HL-60 (cell line): ENCODE results near the gene PKP4.

Experiments used
- DNase-seq, 2 experiments: peaks; one replicate each; pipeline ENCODE4 v3.0.0-alpha.2; 2010 to 2020; ENCODE audit warnings: low read depth in 1 of 2, low spot score in 1 of 2
- H3K27ac ChIP-seq: fragments of 250-450 bp; sonication (Bioruptor Pico); replicated peaks from 2 replicates; pipeline ENCODE4 v1.5.1; 2020; ENCODE audit warnings: mild to moderate bottlenecking, moderate library complexity
- H3K27me3 ChIP-seq: fragments of 250-450 bp; sonication (Bioruptor Pico); 2 replicates; pipeline ENCODE4 v1.5.1; 2021; ENCODE audit warnings: mild to moderate bottlenecking, moderate library complexity; ENCODE audit not compliant: insufficient read depth, poor library complexity, severe bottlenecking
- H3K4me3 ChIP-seq: replicated peaks from 2 replicates; pipeline ENCODE4 v1.5.1; 2011; ENCODE audit warnings: mild to moderate bottlenecking, control low read depth, low read length; ENCODE audit not compliant: insufficient read depth
- GABPA ChIP-seq: IDR thresholded peaks from 2 replicates; pipeline ENCODE4 v1.6.1; 2012; ENCODE audit warnings: low read depth
- POLR2AphosphoS5 ChIP-seq: IDR thresholded peaks from 2 replicates; pipeline ENCODE4 v1.6.1; 2012; ENCODE audit warnings: low read depth
- SPI1 ChIP-seq: IDR thresholded peaks from 2 replicates; pipeline ENCODE4 v1.6.1; 2012; ENCODE audit warnings: low read depth, mild to moderate bottlenecking, borderline replicate concordance
- TF ChIP-seq, protein P1 (sequence below): IDR thresholded peaks from 2 replicates; pipeline ENCODE4 v1.6.1; 2012; ENCODE audit warnings: low read depth; ENCODE audit not compliant: insufficient replicate concordance
- TF ChIP-seq, protein P2 (sequence below): IDR thresholded peaks from one replicate; pipeline ENCODE4 v1.5.1; 2011; ENCODE audit warnings: low read length, control low read depth, inconsistent platforms; ENCODE audit not compliant: insufficient read depth

PKP4 gene

DNA sequence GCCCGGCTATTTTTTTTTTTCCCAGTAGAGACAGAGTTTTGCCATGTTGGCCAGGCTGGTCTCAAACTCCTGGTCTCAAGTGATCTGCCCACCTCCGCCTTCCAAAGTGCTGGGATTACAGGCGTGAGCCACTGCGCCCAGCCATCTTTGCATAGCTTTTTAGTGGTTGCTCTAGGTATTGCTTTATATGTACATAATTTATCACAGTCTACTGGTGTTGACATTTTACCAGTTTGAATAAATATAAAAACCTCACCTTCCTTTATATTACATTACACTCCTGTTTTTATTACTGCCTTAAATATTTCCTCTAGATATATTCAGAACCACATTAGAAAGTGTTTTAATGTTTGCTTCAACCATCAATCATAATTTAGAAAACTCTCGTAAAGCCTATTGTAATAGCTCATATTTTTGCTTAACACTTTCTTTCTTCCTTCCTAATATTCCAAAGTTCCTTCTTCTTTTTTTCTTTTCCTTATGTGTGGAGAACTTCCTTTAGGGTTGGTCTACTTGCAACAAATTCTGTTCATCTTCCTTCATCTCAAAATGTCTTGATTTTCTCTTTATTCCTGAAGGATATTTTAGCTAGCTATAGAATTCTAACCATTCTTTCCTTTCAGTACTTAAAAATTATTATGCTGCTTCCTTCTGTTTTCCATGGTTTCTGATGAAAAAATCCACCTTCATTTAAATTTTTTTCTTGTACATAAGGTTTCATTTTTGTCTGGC is 256.2 kb downstream of the PKP4 start:
- DNase-seq, result no peak
- no peaks in the 10 kb centered on the region for H3K27me3 ChIP-seq
- TF ChIP-seq, protein P1, sequence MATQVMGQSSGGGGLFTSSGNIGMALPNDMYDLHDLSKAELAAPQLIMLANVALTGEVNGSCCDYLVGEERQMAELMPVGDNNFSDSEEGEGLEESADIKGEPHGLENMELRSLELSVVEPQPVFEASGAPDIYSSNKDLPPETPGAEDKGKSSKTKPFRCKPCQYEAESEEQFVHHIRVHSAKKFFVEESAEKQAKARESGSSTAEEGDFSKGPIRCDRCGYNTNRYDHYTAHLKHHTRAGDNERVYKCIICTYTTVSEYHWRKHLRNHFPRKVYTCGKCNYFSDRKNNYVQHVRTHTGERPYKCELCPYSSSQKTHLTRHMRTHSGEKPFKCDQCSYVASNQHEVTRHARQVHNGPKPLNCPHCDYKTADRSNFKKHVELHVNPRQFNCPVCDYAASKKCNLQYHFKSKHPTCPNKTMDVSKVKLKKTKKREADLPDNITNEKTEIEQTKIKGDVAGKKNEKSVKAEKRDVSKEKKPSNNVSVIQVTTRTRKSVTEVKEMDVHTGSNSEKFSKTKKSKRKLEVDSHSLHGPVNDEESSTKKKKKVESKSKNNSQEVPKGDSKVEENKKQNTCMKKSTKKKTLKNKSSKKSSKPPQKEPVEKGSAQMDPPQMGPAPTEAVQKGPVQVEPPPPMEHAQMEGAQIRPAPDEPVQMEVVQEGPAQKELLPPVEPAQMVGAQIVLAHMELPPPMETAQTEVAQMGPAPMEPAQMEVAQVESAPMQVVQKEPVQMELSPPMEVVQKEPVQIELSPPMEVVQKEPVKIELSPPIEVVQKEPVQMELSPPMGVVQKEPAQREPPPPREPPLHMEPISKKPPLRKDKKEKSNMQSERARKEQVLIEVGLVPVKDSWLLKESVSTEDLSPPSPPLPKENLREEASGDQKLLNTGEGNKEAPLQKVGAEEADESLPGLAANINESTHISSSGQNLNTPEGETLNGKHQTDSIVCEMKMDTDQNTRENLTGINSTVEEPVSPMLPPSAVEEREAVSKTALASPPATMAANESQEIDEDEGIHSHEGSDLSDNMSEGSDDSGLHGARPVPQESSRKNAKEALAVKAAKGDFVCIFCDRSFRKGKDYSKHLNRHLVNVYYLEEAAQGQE, result no peak
- no peak for TF ChIP-seq SPI1
- no peak for TF ChIP-seq GABPA
- no peak for TF ChIP-seq POLR2AphosphoS5
- TF ChIP-seq, protein P2, sequence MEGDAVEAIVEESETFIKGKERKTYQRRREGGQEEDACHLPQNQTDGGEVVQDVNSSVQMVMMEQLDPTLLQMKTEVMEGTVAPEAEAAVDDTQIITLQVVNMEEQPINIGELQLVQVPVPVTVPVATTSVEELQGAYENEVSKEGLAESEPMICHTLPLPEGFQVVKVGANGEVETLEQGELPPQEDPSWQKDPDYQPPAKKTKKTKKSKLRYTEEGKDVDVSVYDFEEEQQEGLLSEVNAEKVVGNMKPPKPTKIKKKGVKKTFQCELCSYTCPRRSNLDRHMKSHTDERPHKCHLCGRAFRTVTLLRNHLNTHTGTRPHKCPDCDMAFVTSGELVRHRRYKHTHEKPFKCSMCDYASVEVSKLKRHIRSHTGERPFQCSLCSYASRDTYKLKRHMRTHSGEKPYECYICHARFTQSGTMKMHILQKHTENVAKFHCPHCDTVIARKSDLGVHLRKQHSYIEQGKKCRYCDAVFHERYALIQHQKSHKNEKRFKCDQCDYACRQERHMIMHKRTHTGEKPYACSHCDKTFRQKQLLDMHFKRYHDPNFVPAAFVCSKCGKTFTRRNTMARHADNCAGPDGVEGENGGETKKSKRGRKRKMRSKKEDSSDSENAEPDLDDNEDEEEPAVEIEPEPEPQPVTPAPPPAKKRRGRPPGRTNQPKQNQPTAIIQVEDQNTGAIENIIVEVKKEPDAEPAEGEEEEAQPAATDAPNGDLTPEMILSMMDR, result no peak

DNA sequence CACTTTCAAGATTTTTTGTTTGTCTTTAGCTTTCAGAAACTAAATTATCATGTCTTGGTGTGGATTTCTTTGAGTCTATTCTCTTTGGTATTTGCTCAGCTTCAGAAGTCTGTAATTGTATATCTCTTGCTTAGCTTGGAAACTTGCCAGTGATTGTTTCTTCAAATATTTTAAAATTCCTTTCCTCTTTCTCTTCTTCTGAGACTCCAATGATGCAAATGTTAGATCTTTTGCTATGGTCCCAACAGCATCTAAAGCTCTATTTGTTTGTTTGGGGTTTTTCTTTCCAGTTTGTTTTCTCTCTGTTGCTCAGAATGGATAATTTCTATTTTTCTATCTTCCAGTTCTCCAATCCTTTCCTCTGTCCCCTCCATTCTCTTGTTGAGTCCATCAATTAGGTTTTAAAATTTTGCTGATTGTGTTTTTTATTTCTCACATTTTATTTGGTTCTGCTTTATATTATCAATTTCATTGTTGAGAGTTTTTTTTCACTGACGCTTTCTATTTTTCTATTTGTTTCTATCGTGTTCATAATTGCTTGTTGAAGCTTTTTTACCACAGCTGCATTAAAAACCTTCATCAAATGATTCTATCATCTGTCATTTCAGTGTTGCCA is 256.9 kb downstream of the PKP4 start:
- H3K27me3 ChIP-seq, result no peaks in the 10 kb centered on the region
- TF ChIP-seq, protein P1, result no peak
- TF ChIP-seq POLR2AphosphoS5, result no peak
- TF ChIP-seq SPI1, result no peak
- no peak for TF ChIP-seq GABPA
- TF ChIP-seq, protein P2, result no peak
- no peak overlapping the region for H3K27ac ChIP-seq
- DNase-seq, result no peak
- H3K4me3 ChIP-seq, result no peak overlapping the region

More for the DNA sequence above, 256.2 kb downstream of the PKP4 start:
- Histone ChIP-seq H3K4me3 (no peak overlapping the region), H3K27ac (no peak overlapping the region)

DNA sequence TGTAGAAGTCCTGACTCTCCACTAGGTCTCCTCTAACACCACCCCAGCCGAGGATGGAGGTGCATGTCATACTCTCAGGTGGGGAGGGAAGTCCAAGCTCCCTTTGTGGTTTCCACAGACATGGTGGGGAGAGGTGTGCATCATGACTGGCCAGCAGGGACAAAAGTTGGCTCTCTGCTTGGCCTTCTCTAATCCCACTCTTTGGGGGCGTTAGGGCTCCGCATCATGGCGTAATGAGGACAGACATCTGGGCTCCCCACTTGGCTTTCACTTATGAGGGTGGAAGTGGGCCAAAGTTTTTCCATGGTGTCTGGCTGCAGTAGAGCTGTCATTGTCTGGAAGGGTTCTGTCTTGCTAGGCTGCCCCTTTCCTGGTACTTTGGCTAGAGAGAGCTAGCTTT is 257.7 kb downstream of the PKP4 start:
- no peak overlapping the region for H3K4me3 ChIP-seq
- no peaks in the 10 kb centered on the region for H3K27me3 ChIP-seq
- no peak overlapping the region for H3K27ac ChIP-seq
- DNase-seq, result no peak
- TF ChIP-seq GABPA (no peak), SPI1 (no peak), POLR2AphosphoS5 (no peak)
- TF ChIP-seq, protein P2, result no peak
- TF ChIP-seq, protein P1, result no peak
